NB4 (cell line): ENCODE measurements around the gene DHRS3.

Experiments used
- DNase-seq: peaks from one replicate; pipeline ENCODE4 v3.0.0; 2010; ENCODE audit warnings: low read depth
- H3K4me3 ChIP-seq: one replicate; pipeline ENCODE4 v1.5.1; 2011; ENCODE audit warnings: mild to moderate bottlenecking, low read depth, low read length, moderate library complexity
- CTCF ChIP-seq: IDR thresholded peaks from one replicate; pipeline ENCODE4 v1.5.1; 2012; ENCODE audit warnings: low read depth, low read length
- MAX ChIP-seq: IDR thresholded peaks from 2 replicates; pipeline ENCODE4 v1.6.1; 2011; ENCODE audit warnings: low read depth, low read length
- MYC ChIP-seq: IDR thresholded peaks from 2 replicates; pipeline ENCODE4 v1.6.1; 2011; ENCODE audit warnings: low read depth, low read length
- POLR2A ChIP-seq: IDR thresholded peaks from 2 replicates; pipeline ENCODE4 v1.6.1; 2011; ENCODE audit warnings: mild to moderate bottlenecking; ENCODE audit not compliant: insufficient read length; ENCODE audit errors: extremely low read depth

Gene DHRS3

GRCh38 chr1:12532405-12533315 is 85.3 kb downstream of the DHRS3 start:
- H3K4me3 ChIP-seq: no peak overlapping the region
- TF ChIP-seq MAX (no peak), CTCF (no peak), POLR2A (no peak), MYC (no peak)

GRCh38 chr1:12531179-12531499 is 86.9 kb downstream of the DHRS3 start:
- no peak for TF ChIP-seq MAX
- TF ChIP-seq MYC: no peak
- TF ChIP-seq POLR2A: no peak
- no peak for TF ChIP-seq CTCF
- DNase-seq: no peak
- H3K4me3 ChIP-seq: no peak overlapping the region

More at GRCh38 chr1:12532405-12533315, 85.3 kb downstream of the DHRS3 start:
- no peak for DNase-seq

- TF ChIP-seq MAX (no peak), POLR2A (no peak), MYC (no peak), CTCF (no peak)
- DNase-seq: no peak
- H3K4me3 ChIP-seq: no peak overlapping the region
Observed at GRCh38 chr1:12530462-12531178, 87.4 kb downstream of the DHRS3 start.

- TF ChIP-seq MAX: no peak
- no peak for TF ChIP-seq CTCF
- TF ChIP-seq MYC: no peak
- no peak for TF ChIP-seq POLR2A
- DNase-seq: no peak
Observed at GRCh38 chr1:12529640-12530174, 88.3 kb downstream of the DHRS3 start.

GRCh38 chr1:12528021-12528852 is 89.8 kb downstream of the DHRS3 start:
- TF ChIP-seq POLR2A (no peak), CTCF (no peak), MYC (no peak), MAX (no peak)
- DNase-seq: no peak

More at GRCh38 chr1:12529640-12530174, 88.3 kb downstream of the DHRS3 start:
- no peak overlapping the region for H3K4me3 ChIP-seq

More at GRCh38 chr1:12528021-12528852, 89.8 kb downstream of the DHRS3 start:
- H3K4me3 ChIP-seq: no peak overlapping the region
